ENCODE results near the gene ZNF385D.

The ZNF385D gene

GRCh38 chr3:21747966-21748555 is 2.9 kb downstream of the ZNF385D start:
- no peak for FAIRE-seq

- FAIRE-seq: no peak
Measured at GRCh38 chr3:21747376-21747775, 3.6 kb downstream of the ZNF385D start.

- FAIRE-seq: no peak
Measured at GRCh38 chr3:21745966-21746365, 5.0 kb downstream of the ZNF385D start.

GRCh38 chr3:21744793-21745192 is 6.2 kb downstream of the ZNF385D start:
- FAIRE-seq: no peak

- no peak for FAIRE-seq
Measured at GRCh38 chr3:21738935-21739702, 11.9 kb downstream of the ZNF385D start.

GRCh38 chr3:21738283-21738682 is 12.7 kb downstream of the ZNF385D start:
- no peak for FAIRE-seq

GRCh38 chr3:21734746-21735145 is 16.3 kb downstream of the ZNF385D start:
- no peak for FAIRE-seq

- FAIRE-seq: no peak
Measured at GRCh38 chr3:21729888-21730459, 21.0 kb downstream of the ZNF385D start.

- no peak for FAIRE-seq
Measured at GRCh38 chr3:21729331-21729730, 21.7 kb downstream of the ZNF385D start.

GRCh38 chr3:21722768-21723167 is 28.2 kb downstream of the ZNF385D start:
- no peak for FAIRE-seq

- FAIRE-seq: no peak
Measured at GRCh38 chr3:21722301-21722700, 28.7 kb downstream of the ZNF385D start.

- FAIRE-seq: no peak
Measured at GRCh38 chr3:21718943-21719591, 31.9 kb downstream of the ZNF385D start.

- FAIRE-seq: no peak
Measured at GRCh38 chr3:21718161-21718765, 32.7 kb downstream of the ZNF385D start.

- FAIRE-seq: no peak
Measured at GRCh38 chr3:21715662-21716061, 35.3 kb downstream of the ZNF385D start.

- FAIRE-seq: no peak
Measured at GRCh38 chr3:21705769-21706168, 45.2 kb downstream of the ZNF385D start.

GRCh38 chr3:21704796-21705195 is 46.2 kb downstream of the ZNF385D start:
- no peak for FAIRE-seq

- FAIRE-seq: no peak
Measured at GRCh38 chr3:21703291-21703690, 47.7 kb downstream of the ZNF385D start.

GRCh38 chr3:21697707-21698106 is 53.3 kb downstream of the ZNF385D start:
- no peak for FAIRE-seq

- FAIRE-seq: no peak
Measured at GRCh38 chr3:21694506-21694905, 56.5 kb downstream of the ZNF385D start.

GRCh38 chr3:21691036-21691435 is 60.0 kb downstream of the ZNF385D start:
- no peak for FAIRE-seq

GRCh38 chr3:21682206-21682605 is 68.8 kb downstream of the ZNF385D start:
- FAIRE-seq: no peak

- FAIRE-seq: no peak
Measured at GRCh38 chr3:21673393-21673792, 77.6 kb downstream of the ZNF385D start.

GRCh38 chr3:21672303-21672702 is 78.7 kb downstream of the ZNF385D start:
- no peak for FAIRE-seq

Measured in endometrium (tissue), 2 donors.